ENCODE measurements around the gene EEFSEC. TPM values are rescaled to one million over a fixed set of nuclear protein-coding genes. Genes with fewer than 3 reads are reported as not detected.
"Not testable (repeated sequence)": the region's sequence is repeated elsewhere in the genome, so short reads cannot be mapped to it uniquely, and the experiment has no call there.

The EEFSEC gene
- polyA plus RNA-seq, 1 experiment: 16.3 TPM

DNA sequence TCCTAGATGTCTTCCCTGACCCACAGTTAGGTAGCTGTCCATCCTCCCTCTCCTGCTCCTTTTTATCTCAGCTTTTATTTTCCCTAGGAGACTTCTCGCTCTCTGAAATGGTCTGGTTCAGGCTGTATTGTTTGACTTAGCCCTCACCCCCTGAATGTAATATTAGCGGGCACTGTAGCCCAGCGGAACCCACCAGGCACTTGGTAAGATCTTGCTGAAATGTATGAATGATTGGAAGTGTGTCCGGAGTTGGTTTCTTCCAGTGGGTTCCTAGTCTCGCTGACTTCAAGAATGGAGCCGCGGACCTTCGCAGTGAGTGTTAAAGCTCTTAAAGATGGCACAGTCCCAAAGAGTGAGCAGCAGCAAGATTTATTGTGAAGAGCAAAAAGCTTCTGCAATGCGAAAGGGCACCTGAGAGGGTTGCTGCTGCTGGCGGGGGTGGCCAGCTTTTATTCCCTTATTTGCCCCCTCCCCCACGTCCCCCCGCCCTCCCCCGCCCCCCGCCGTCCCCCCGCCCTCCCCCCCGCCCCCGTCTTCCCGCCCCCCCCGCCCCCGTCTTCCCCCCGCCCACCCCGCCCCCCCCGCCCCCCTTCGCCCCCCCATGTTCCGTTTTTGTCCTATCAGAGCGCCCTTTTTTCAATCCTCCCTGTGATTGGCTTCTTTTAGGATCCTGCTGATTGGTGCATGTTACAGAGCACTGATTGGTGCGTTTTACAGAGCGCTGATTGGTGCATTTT is 694 bp upstream of the EEFSEC start:
- no peak for DNase-seq (ENCODE audit: low read depth)
- H3K36me3 ChIP-seq (ENCODE audit: control insufficient read depth, insufficient read depth, low read length): no peaks in the 10 kb centered on the region
- ChIA-PET CTCF (interaction anchor here (0.8 to 2.7 kb wide), 5 partner anchors 10 to 351 kb away, joined by 3 to 10 read pairs (median 3); partner anchors contain the start of gene RUVBL1), POLR2A (interaction anchor here (1.0 kb wide), 1 partner anchor 34 kb away, joined by 3 read pairs; no protein-coding TSS in a partner anchor)
- peak overlapping the region; percentile 93 for H3K4me3 ChIP-seq (ENCODE audit: low read depth, low read length)
- TF ChIP-seq, protein P1, sequence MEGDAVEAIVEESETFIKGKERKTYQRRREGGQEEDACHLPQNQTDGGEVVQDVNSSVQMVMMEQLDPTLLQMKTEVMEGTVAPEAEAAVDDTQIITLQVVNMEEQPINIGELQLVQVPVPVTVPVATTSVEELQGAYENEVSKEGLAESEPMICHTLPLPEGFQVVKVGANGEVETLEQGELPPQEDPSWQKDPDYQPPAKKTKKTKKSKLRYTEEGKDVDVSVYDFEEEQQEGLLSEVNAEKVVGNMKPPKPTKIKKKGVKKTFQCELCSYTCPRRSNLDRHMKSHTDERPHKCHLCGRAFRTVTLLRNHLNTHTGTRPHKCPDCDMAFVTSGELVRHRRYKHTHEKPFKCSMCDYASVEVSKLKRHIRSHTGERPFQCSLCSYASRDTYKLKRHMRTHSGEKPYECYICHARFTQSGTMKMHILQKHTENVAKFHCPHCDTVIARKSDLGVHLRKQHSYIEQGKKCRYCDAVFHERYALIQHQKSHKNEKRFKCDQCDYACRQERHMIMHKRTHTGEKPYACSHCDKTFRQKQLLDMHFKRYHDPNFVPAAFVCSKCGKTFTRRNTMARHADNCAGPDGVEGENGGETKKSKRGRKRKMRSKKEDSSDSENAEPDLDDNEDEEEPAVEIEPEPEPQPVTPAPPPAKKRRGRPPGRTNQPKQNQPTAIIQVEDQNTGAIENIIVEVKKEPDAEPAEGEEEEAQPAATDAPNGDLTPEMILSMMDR (IDR thresholded peaks at IDR 0.05; ENCODE audit: insufficient read depth, low read depth, low read length): no peak
- no peaks in the 10 kb centered on the region for H3K27me3 ChIP-seq (ENCODE audit: control insufficient read depth, insufficient read depth, low read length)

DNA sequence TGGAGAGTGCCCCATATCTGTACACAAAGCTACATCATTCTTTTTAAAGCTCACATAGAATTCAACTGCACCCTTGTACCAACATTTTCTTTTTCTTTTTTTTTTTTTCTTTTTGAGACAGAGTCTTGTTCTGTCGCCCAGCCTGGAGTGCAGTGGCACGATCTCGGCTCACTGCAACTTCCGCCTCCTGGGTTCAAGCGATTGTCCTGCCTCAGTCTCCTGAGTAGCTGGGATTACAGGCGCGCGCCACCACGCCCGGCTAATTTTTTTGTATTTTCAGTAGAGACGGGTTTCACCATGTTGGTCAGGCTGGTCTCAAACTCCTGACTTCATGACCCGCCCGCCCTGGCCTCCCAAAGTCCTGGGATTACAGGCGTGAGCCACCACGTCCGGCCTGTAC is 1.1 kb downstream of the EEFSEC start:
- H3K36me3 ChIP-seq (ENCODE audit: control insufficient read depth, insufficient read depth, low read length); POLR2A ChIA-PET; H3K27me3 ChIP-seq (ENCODE audit: control insufficient read depth, insufficient read depth, low read length); DNase-seq (ENCODE audit: low read depth): not testable (repeated sequence)
- H3K4me3 ChIP-seq (ENCODE audit: low read depth, low read length): peak overlapping the region; percentile 93
- CTCF ChIA-PET: interaction anchor here (1.2 to 2.7 kb wide), 2 partner anchors 59 to 454 kb away, joined by 4 to 10 read pairs; no protein-coding TSS in a partner anchor

DNA sequence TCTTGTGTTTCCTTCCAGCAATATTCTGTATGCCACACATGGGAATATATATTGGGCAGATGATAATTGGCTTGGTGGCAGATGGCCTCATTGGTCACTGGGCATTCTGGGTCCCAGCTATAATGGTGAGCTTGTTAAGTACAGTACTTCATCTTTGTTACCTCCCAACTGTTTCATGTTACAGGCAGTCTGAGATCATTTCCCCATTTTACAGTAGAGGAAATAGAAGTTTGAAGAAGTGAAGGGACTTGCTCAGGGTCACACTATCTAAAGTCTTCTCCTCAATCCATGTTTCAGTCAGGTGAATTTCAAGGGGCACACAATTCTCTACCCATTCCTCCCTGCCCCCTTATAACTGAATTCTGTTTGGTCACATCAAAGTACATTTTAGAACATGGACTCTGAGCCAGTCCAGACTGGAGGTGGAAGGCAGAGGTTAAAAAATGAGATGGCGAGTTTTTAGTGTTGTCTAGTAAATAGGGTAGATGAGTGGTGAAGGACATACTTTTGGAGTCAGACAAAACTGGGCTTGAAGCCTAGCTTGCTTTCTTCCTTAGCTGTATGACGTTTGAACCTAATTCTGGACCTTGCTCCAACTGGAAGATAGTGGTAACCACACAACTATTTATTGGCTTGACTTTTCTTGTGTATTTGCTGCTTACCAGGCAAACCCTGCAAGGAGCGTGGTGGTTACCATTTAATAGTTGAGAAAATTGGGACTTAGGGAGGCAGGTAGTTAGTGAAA is 2.5 kb downstream of the EEFSEC start:
- TF ChIP-seq, protein P1 (IDR thresholded peaks at IDR 0.05; ENCODE audit: insufficient read depth, low read depth, low read length): no peak
- Histone ChIP-seq H3K36me3 (ENCODE audit: control insufficient read depth, insufficient read depth, low read length) (no peaks in the 10 kb centered on the region), H3K27me3 (ENCODE audit: control insufficient read depth, insufficient read depth, low read length) (no peaks in the 10 kb centered on the region), H3K4me3 (ENCODE audit: low read depth, low read length) (no peak overlapping the region)
- ChIA-PET CTCF (interaction anchor here (1.2 to 1.4 kb wide), 3 partner anchors 15 to 61 kb away, joined by 3 to 4 read pairs (median 4); no protein-coding TSS in a partner anchor), POLR2A (no interaction called here)
- DNase-seq (ENCODE audit: low read depth): no peak

DNA sequence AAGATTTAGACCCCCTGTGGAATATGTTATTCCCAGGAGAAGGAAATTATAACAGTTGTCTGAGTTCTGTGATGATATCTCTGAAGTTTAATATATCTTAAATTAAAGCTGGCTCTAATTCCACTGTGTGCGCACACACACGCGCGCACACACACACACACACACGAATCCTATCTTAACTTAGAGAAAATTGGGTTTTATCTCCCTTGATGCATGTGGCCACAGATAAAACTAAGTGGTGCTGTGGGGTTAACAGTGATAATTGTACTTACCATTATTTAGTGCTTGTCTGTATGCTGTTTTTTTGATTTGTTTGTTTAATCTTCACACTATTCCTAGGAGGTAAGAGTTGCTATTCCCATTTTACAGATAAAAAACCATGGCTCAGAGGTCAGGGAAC is 7.4 kb downstream of the EEFSEC start:
- no peak for DNase-seq (ENCODE audit: low read depth)
- TF ChIP-seq, protein P1 (IDR thresholded peaks at IDR 0.05; ENCODE audit: insufficient read depth, low read depth, low read length): no peak
- Histone ChIP-seq H3K4me3 (ENCODE audit: low read depth, low read length) (no peak overlapping the region), H3K36me3 (ENCODE audit: control insufficient read depth, insufficient read depth, low read length) (peaks cover 1% of the 10 kb centered on the region; the same call in 1 of the 2 replicates), H3K27me3 (ENCODE audit: control insufficient read depth, insufficient read depth, low read length) (no peaks in the 10 kb centered on the region)
- ChIA-PET CTCF (interaction anchor here (1.1 to 1.8 kb wide), 3 partner anchors 10 to 448 kb away, joined by 3 read pairs; no protein-coding TSS in a partner anchor), POLR2A (no interaction called here)

DNA sequence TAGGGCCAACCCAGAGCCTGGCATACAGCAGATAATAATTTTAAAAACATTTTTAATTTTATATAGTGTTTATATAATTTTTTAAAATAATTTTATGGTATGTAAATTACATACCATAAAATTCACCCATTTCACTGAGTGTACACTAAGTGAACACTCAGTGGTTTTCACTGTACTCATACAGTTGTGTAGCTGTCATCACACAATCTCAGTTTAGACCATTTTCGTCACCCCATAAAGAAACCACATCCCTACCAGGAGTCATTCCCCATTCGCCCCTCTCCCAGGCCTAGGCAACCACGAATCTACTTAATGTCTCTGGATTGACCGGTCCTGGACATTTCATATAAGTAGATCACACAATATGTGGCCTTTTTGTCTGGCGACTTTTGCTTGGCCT is 10.2 kb downstream of the EEFSEC start:
- Histone ChIP-seq H3K36me3 (ENCODE audit: control insufficient read depth, insufficient read depth, low read length) (peaks cover 1% of the 10 kb centered on the region; the same call in 1 of the 2 replicates), H3K4me3 (ENCODE audit: low read depth, low read length) (no peak overlapping the region), H3K27me3 (ENCODE audit: control insufficient read depth, insufficient read depth, low read length) (no peaks in the 10 kb centered on the region)
- ChIA-PET CTCF (interaction anchor here (1.4 kb wide), 1 partner anchor 445 kb away, joined by 3 read pairs; no protein-coding TSS in a partner anchor), POLR2A (no interaction called here)
- TF ChIP-seq, protein P1 (IDR thresholded peaks at IDR 0.05; ENCODE audit: insufficient read depth, low read depth, low read length): no peak
- DNase-seq (ENCODE audit: low read depth): no peak

Measured in BJ (cell line).